Effector memory CD8-positive, alpha-beta T cell (primary cell): ENCODE measurements around the gene NCOR2.
A peak's percentile ranks its signal among the peaks of the same experiment; 100 is the strongest.

Experiments used
- ATAC-seq: fragments of 150-1000 bp; cut with Tn5 transposase; replicated peaks from 2 replicates; pipeline ENCODE4 v1.10.0; 2021; ENCODE audit warnings: mild to moderate bottlenecking, moderate library complexity
- DNase-seq, 3 experiments: peaks; one replicate each; pipeline ENCODE4 v3.0.0; 2021
- H3K27ac Mint-ChIP-seq, 2 donors: one replicate each; pipeline ENCODE4 v1.8.0; 2022; ENCODE audit warnings: mild to moderate bottlenecking in 2 of 2, mixed read lengths in 2 of 2, moderate library complexity in 2 of 2
- H3K27me3 Mint-ChIP-seq, 2 donors: one replicate each; pipeline ENCODE4 v1.8.0; 2022; ENCODE audit warnings: mixed read lengths in 2 of 2
- H3K36me3 Mint-ChIP-seq: one replicate; pipeline ENCODE4 v1.8.0; 2022; ENCODE audit warnings: mild to moderate bottlenecking, moderate library complexity, mixed read lengths; ENCODE audit not compliant: insufficient read depth
- H3K4me1 Mint-ChIP-seq, 2 donors: one replicate each; pipeline ENCODE4 v1.8.0; 2022; ENCODE audit warnings: low read depth in 2 of 2, mixed read lengths in 2 of 2
- H3K4me3 Mint-ChIP-seq, 2 donors: one replicate each; pipeline ENCODE4 v1.8.0; 2022; ENCODE audit warnings: mild to moderate bottlenecking in 2 of 2, mixed read lengths in 2 of 2, moderate library complexity in 2 of 2
- H3K9me3 Mint-ChIP-seq, 2 donors: one replicate each; pipeline ENCODE4 v1.8.0; 2022; ENCODE audit warnings: mixed read lengths in 2 of 2

NCOR2 gene

GRCh38 chr12:124534776-124535740, 32.4 kb downstream of the NCOR2 start:
- DNase-seq (no peak), ATAC-seq (no peak)
- Mint-ChIP-seq H3K4me3 (no peak overlapping the region), H3K36me3 (peaks cover 3% of the 10 kb centered on the region), H3K4me1 (peaks cover 20 to 37% of the 10 kb centered on the region in 2 donors), H3K27me3 (no peaks in the 10 kb centered on the region), H3K9me3 (no peaks in the 10 kb centered on the region), H3K27ac (peak overlapping the region in 1 of 2 donors; percentile 66)

- Mint-ChIP-seq H3K36me3 (no peaks in the 10 kb centered on the region), H3K9me3 (no peaks in the 10 kb centered on the region), H3K27me3 (no peaks in the 10 kb centered on the region), H3K4me3 (no peak overlapping the region), H3K27ac (peak overlapping the region; percentile 28 to 65), H3K4me1 (peaks cover 9 to 23% of the 10 kb centered on the region in 2 donors)
- ATAC-seq: no peak
- DNase-seq: no peak
These were observed 34.0 kb downstream of the NCOR2 start for GRCh38 chr12:124533456-124533855.

GRCh38 chr12:124532967-124533366, 34.4 kb downstream of the NCOR2 start:
- Mint-ChIP-seq H3K4me3 (no peak overlapping the region), H3K27ac (peak overlapping the region; percentile 28 to 65), H3K27me3 (no peaks in the 10 kb centered on the region), H3K9me3 (no peaks in the 10 kb centered on the region), H3K36me3 (no peaks in the 10 kb centered on the region), H3K4me1 (peaks cover 5 to 23% of the 10 kb centered on the region in 2 donors)
- ATAC-seq: no peak
- DNase-seq: no peak

- DNase-seq (no peak), ATAC-seq (no peak)
- Mint-ChIP-seq H3K27me3 (no peaks in the 10 kb centered on the region), H3K9me3 (no peaks in the 10 kb centered on the region), H3K4me3 (no peak overlapping the region), H3K4me1 (peaks cover 5 to 24% of the 10 kb centered on the region in 2 donors), H3K36me3 (peaks cover 3% of the 10 kb centered on the region), H3K27ac (peak overlapping the region in 1 of 2 donors; percentile 28)
These were observed 35.1 kb downstream of the NCOR2 start for GRCh38 chr12:124532331-124532750.

GRCh38 chr12:124531906-124532305, 35.5 kb downstream of the NCOR2 start:
- peaks cover 3% of the 10 kb centered on the region for H3K36me3 Mint-ChIP-seq
- H3K9me3 Mint-ChIP-seq: no peaks in the 10 kb centered on the region
- H3K4me1 Mint-ChIP-seq: peaks cover 7 to 24% of the 10 kb centered on the region in 2 donors
- no peaks in the 10 kb centered on the region for H3K27me3 Mint-ChIP-seq
- no peak overlapping the region for H3K27ac Mint-ChIP-seq
- H3K4me3 Mint-ChIP-seq: no peak overlapping the region
- no peak for DNase-seq
- ATAC-seq: no peak

GRCh38 chr12:124531281-124531745, 36.1 kb downstream of the NCOR2 start:
- ATAC-seq: no peak
- H3K36me3 Mint-ChIP-seq: peaks cover 3% of the 10 kb centered on the region
- no peak for DNase-seq
- peaks cover 7 to 25% of the 10 kb centered on the region in 2 donors for H3K4me1 Mint-ChIP-seq
- no peak overlapping the region for H3K27ac Mint-ChIP-seq
- H3K4me3 Mint-ChIP-seq: no peak overlapping the region
- no peaks in the 10 kb centered on the region for H3K9me3 Mint-ChIP-seq
- H3K27me3 Mint-ChIP-seq: no peaks in the 10 kb centered on the region

GRCh38 chr12:124530637-124531263, 36.7 kb downstream of the NCOR2 start:
- Mint-ChIP-seq H3K9me3 (no peaks in the 10 kb centered on the region), H3K27ac (peak overlapping the region in 1 of 2 donors; percentile 62), H3K4me3 (no peak overlapping the region), H3K36me3 (peaks cover 3% of the 10 kb centered on the region), H3K27me3 (no peaks in the 10 kb centered on the region), H3K4me1 (peaks cover 7 to 24% of the 10 kb centered on the region in 2 donors)
- DNase-seq (no peak), ATAC-seq (no peak)

- Mint-ChIP-seq H3K4me3 (no peak overlapping the region), H3K27ac (peak overlapping the region in 1 of 2 donors; percentile 9), H3K27me3 (no peaks in the 10 kb centered on the region), H3K4me1 (peaks cover 11 to 23% of the 10 kb centered on the region in 2 donors), H3K9me3 (no peaks in the 10 kb centered on the region), H3K36me3 (peaks cover 3% of the 10 kb centered on the region)
- no peak for DNase-seq
- no peak for ATAC-seq
These were observed 37.7 kb downstream of the NCOR2 start for GRCh38 chr12:124529565-124530276.

GRCh38 chr12:124527861-124528561, 39.4 kb downstream of the NCOR2 start:
- H3K4me1 Mint-ChIP-seq: peaks cover 17 to 24% of the 10 kb centered on the region in 2 donors
- peaks cover 3% of the 10 kb centered on the region for H3K36me3 Mint-ChIP-seq
- H3K4me3 Mint-ChIP-seq: no peak overlapping the region
- H3K27me3 Mint-ChIP-seq: no peaks in the 10 kb centered on the region
- DNase-seq: no peak
- no peaks in the 10 kb centered on the region for H3K9me3 Mint-ChIP-seq
- no peak for ATAC-seq
- no peak overlapping the region for H3K27ac Mint-ChIP-seq

GRCh38 chr12:124525927-124526692, 41.3 kb downstream of the NCOR2 start:
- no peak for ATAC-seq

GRCh38 chr12:124525455-124525854, 42.0 kb downstream of the NCOR2 start:
- no peak for DNase-seq
- Mint-ChIP-seq H3K9me3 (no peaks in the 10 kb centered on the region), H3K4me3 (no peak overlapping the region), H3K27ac (peak overlapping the region; percentile 33 to 69), H3K36me3 (peaks cover 3% of the 10 kb centered on the region), H3K4me1 (peaks cover 21 to 24% of the 10 kb centered on the region in 2 donors), H3K27me3 (no peaks in the 10 kb centered on the region)
- ATAC-seq: no peak

More at GRCh38 chr12:124525927-124526692, 41.3 kb downstream of the NCOR2 start:
- Mint-ChIP-seq H3K27me3 (no peaks in the 10 kb centered on the region), H3K9me3 (no peaks in the 10 kb centered on the region), H3K36me3 (peaks cover 3% of the 10 kb centered on the region), H3K27ac (peak overlapping the region in 1 of 2 donors; percentile 33), H3K4me1 (peaks cover 19 to 28% of the 10 kb centered on the region in 2 donors), H3K4me3 (no peak overlapping the region)
- no peak for DNase-seq

- no peak overlapping the region for H3K4me3 Mint-ChIP-seq
- no peak for ATAC-seq
- no peaks in the 10 kb centered on the region for H3K9me3 Mint-ChIP-seq
- no peak for DNase-seq
- peak overlapping the region; percentile 33 to 69 for H3K27ac Mint-ChIP-seq
- peaks cover 23 to 29% of the 10 kb centered on the region in 2 donors for H3K4me1 Mint-ChIP-seq
- H3K36me3 Mint-ChIP-seq: peaks cover 3% of the 10 kb centered on the region
- no peaks in the 10 kb centered on the region for H3K27me3 Mint-ChIP-seq
These were observed 43.0 kb downstream of the NCOR2 start for GRCh38 chr12:124524231-124524925.
